Nephron progenitor cell (in vitro differentiated cells): ENCODE data around the gene LRRC34.

Experiments used
- DNase-seq: peaks from one replicate; pipeline ENCODE4 v3.0.0; 2021
- H3K27ac Mint-ChIP-seq: 2 replicates; pipeline ENCODE4 v1.8.0; 2021; ENCODE audit warnings: mild to moderate bottlenecking, moderate library complexity, mixed read lengths
- H3K27me3 Mint-ChIP-seq: 2 replicates; pipeline ENCODE4 v1.8.0; 2021; ENCODE audit warnings: mild to moderate bottlenecking, low read depth, mixed read lengths; ENCODE audit not compliant: poor library complexity
- H3K36me3 Mint-ChIP-seq: 2 replicates; pipeline ENCODE4 v1.8.0; 2021; ENCODE audit warnings: low read depth, mixed read lengths
- H3K4me1 Mint-ChIP-seq: 2 replicates; pipeline ENCODE4 v1.8.0; 2021; ENCODE audit warnings: mixed read lengths
- H3K4me3 Mint-ChIP-seq: 2 replicates; pipeline ENCODE4 v1.8.0; 2021; ENCODE audit warnings: mild to moderate bottlenecking, moderate library complexity, mixed read lengths
- H3K9me3 Mint-ChIP-seq: 2 replicates; pipeline ENCODE4 v1.8.0; 2021; ENCODE audit warnings: mild to moderate bottlenecking, moderate library complexity, mixed read lengths
- CTCF ChIP-seq: fragments of 200-600 bp; sonication (generic); IDR thresholded peaks from 2 replicates; pipeline ENCODE4 v1.5.0; 2021; ENCODE audit warnings: antibody characterized with exemption

Gene LRRC34

GRCh38 chr3:169764882-169765612 is 47.7 kb downstream of the LRRC34 start, which contains the start of gene TERC:
Gene TERC, minus strand, starts transcription at chr3:169765060.
- H3K4me3 Mint-ChIP-seq, result peak within 1 kb of the TSS; percentile 89
- H3K27ac Mint-ChIP-seq, result peak within 1 kb of the TSS; percentile 62
- peak; percentile 51 for DNase-seq
- peaks cover 17% of the 10 kb centered on the region for H3K36me3 Mint-ChIP-seq
- no peak for TF ChIP-seq CTCF
- H3K9me3 Mint-ChIP-seq, result peaks cover 31% of the 10 kb centered on the region
- peaks cover 10% of the 10 kb centered on the region for H3K4me1 Mint-ChIP-seq
- H3K27me3 Mint-ChIP-seq, result peaks cover 3% of the 10 kb centered on the region

GRCh38 chr3:169764312-169764881 is 48.3 kb downstream of the LRRC34 start:
- Mint-ChIP-seq H3K27ac (peak overlapping the region; percentile 62), H3K27me3 (no peaks in the 10 kb centered on the region), H3K9me3 (peaks cover 31% of the 10 kb centered on the region), H3K4me1 (peaks cover 5% of the 10 kb centered on the region), H3K4me3 (peak overlapping the region; percentile 89), H3K36me3 (peaks cover 17% of the 10 kb centered on the region)
- TF ChIP-seq CTCF, result no peak
- no peak for DNase-seq

- Mint-ChIP-seq H3K27me3 (peaks cover 4% of the 10 kb centered on the region), H3K9me3 (peaks cover 19% of the 10 kb centered on the region), H3K4me1 (peaks cover 5% of the 10 kb centered on the region), H3K36me3 (peaks cover 11% of the 10 kb centered on the region), H3K4me3 (no peak overlapping the region), H3K27ac (no peak overlapping the region)
- DNase-seq, result no peak
- no peak for TF ChIP-seq CTCF
These were observed 52.2 kb downstream of the LRRC34 start for GRCh38 chr3:169760479-169760878.

GRCh38 chr3:169759256-169759655 is 53.4 kb downstream of the LRRC34 start:
- TF ChIP-seq CTCF, result no peak
- no peak for DNase-seq
- Mint-ChIP-seq H3K4me3 (no peak overlapping the region), H3K9me3 (peaks cover 11% of the 10 kb centered on the region), H3K36me3 (peaks cover 4% of the 10 kb centered on the region), H3K27ac (no peak overlapping the region), H3K4me1 (peaks cover 4% of the 10 kb centered on the region), H3K27me3 (peaks cover 11% of the 10 kb centered on the region)

- Mint-ChIP-seq H3K4me1 (no peaks in the 10 kb centered on the region), H3K27ac (no peak overlapping the region), H3K9me3 (peaks cover 4% of the 10 kb centered on the region), H3K27me3 (peaks cover 11% of the 10 kb centered on the region), H3K36me3 (no peaks in the 10 kb centered on the region), H3K4me3 (no peak overlapping the region)
- no peak for DNase-seq
- no peak for TF ChIP-seq CTCF
These were observed 54.2 kb downstream of the LRRC34 start for GRCh38 chr3:169758359-169758994.
